GM12891 (cell line): ENCODE results near the gene PKD2L2.
"Not testable (repeated sequence)": the region's sequence is repeated elsewhere in the genome, so short reads cannot be mapped to it uniquely, and the experiment has no call there.

Experiments
- DNase-seq: peaks from one replicate; pipeline ENCODE4 v3.0.0; 2011; ENCODE audit warnings: low spot score; ENCODE audit not compliant: insufficient read length
- FAIRE-seq: peaks from 2 replicates; lab custom pipeline; 2011; peaks lifted over from hg19 to GRCh38; lab: Jason Lieb, UNC
- PAX5 ChIP-seq: IDR thresholded peaks from 2 replicates; pipeline ENCODE4 v1.6.1; 2011; ENCODE audit warnings: low read length, moderate library complexity, mild to moderate bottlenecking; ENCODE audit not compliant: insufficient read depth, severe bottlenecking
- POLR2A ChIP-seq: IDR thresholded peaks from 2 replicates; pipeline ENCODE4 v1.6.1; 2011; ENCODE audit warnings: low read depth, low read length, control low read depth
- POLR2AphosphoS5 ChIP-seq: IDR thresholded peaks from 2 replicates; pipeline ENCODE4 v1.6.1; 2011; ENCODE audit warnings: low read depth, low read length, control low read depth
- POU2F2 ChIP-seq: IDR thresholded peaks from 2 replicates; pipeline ENCODE4 v1.6.1; 2011; ENCODE audit warnings: low read depth, mild to moderate bottlenecking, control low read depth, low read length, moderate library complexity
- SPI1 ChIP-seq: IDR thresholded peaks from 2 replicates; pipeline ENCODE4 v1.6.1; 2011; ENCODE audit warnings: low read depth, low read length, control low read depth
- TAF1 ChIP-seq: IDR thresholded peaks from 2 replicates; pipeline ENCODE4 v1.6.1; 2011; ENCODE audit warnings: low read depth, low read length, control low read depth

The PKD2L2 gene

GRCh38 chr5:137858954-137859353 is 30.3 kb upstream of the PKD2L2 start:
- FAIRE-seq (no peak), DNase-seq (no peak)
- TF ChIP-seq PAX5, result no peak
- no peak for TF ChIP-seq POU2F2

- no peak for TF ChIP-seq POU2F2
- no peak for TF ChIP-seq TAF1
- no peak for TF ChIP-seq POLR2A
- no peak for TF ChIP-seq POLR2AphosphoS5
- no peak for TF ChIP-seq PAX5
- TF ChIP-seq SPI1, result no peak
- DNase-seq (no peak), FAIRE-seq (peak; percentile 33)
Observed at GRCh38 chr5:137862251-137862650, 27.0 kb upstream of the PKD2L2 start.

- DNase-seq, FAIRE-seq: not testable (repeated sequence)
Observed at GRCh38 chr5:137863653-137864052, 25.6 kb upstream of the PKD2L2 start.

- TF ChIP-seq SPI1, result no peak
- no peak for TF ChIP-seq PAX5
- no peak for DNase-seq
- FAIRE-seq, result no peak
Observed at GRCh38 chr5:137866541-137867388, 22.5 kb upstream of the PKD2L2 start.

- no peak for TF ChIP-seq POLR2AphosphoS5
- DNase-seq (no peak), FAIRE-seq (peak; percentile 31)
Observed at GRCh38 chr5:137867664-137868063, 21.6 kb upstream of the PKD2L2 start, which contains the start of gene MYOT. TSS of gene MYOT (plus strand) at chr5:137867860. CDS start at chr5:137870652, 2,792 bp downstream.

- no peak for TF ChIP-seq POLR2AphosphoS5
- TF ChIP-seq PAX5, result no peak
- TF ChIP-seq TAF1, result no peak
- no peak for TF ChIP-seq POU2F2
- TF ChIP-seq SPI1, result no peak
- TF ChIP-seq POLR2A, result no peak
- peak; percentile 9 for FAIRE-seq
- DNase-seq, result no peak
Observed at GRCh38 chr5:137870647-137871339, 18.5 kb upstream of the PKD2L2 start.

- DNase-seq, result no peak
- TF ChIP-seq POLR2AphosphoS5, result no peak
- TF ChIP-seq SPI1, result no peak
- TF ChIP-seq TAF1, result no peak
- no peak for TF ChIP-seq PAX5
- no peak for TF ChIP-seq POLR2A
- no peak for TF ChIP-seq POU2F2
- FAIRE-seq, result no peak
Observed at GRCh38 chr5:137871571-137871970, 17.7 kb upstream of the PKD2L2 start.

GRCh38 chr5:137872466-137872865 is 16.8 kb upstream of the PKD2L2 start:
- FAIRE-seq, result no peak
- TF ChIP-seq POU2F2, result no peak
- TF ChIP-seq POLR2AphosphoS5, result no peak
- TF ChIP-seq SPI1, result no peak
- no peak for TF ChIP-seq POLR2A
- no peak for TF ChIP-seq PAX5
- TF ChIP-seq TAF1, result no peak
- no peak for DNase-seq

GRCh38 chr5:137876101-137876500 is 13.2 kb upstream of the PKD2L2 start:
- TF ChIP-seq PAX5 (no peak), POLR2AphosphoS5 (no peak), SPI1 (no peak), POU2F2 (no peak), TAF1 (no peak), POLR2A (no peak)
- FAIRE-seq, result no peak
- no peak for DNase-seq

- peak; percentile 48 for FAIRE-seq
- no peak for DNase-seq
- TF ChIP-seq TAF1, result no peak
- TF ChIP-seq SPI1, result no peak
- TF ChIP-seq POU2F2, result no peak
- no peak for TF ChIP-seq POLR2AphosphoS5
- TF ChIP-seq PAX5, result no peak
- no peak for TF ChIP-seq POLR2A
Observed at GRCh38 chr5:137880313-137880712, 8.9 kb upstream of the PKD2L2 start.
